T47D (cell line): Measurements from ENCODE around the gene ANKDD1A.

Experiments used
- DNase-seq, 2 experiments: peaks; one replicate each; pipeline versions ENCODE4 v3.0.0 to v3.0.0-alpha.2; 2011 to 2012; ENCODE audit warnings: low read depth in 1 of 2, low spot score in 1 of 2
- JUND ChIP-seq: IDR thresholded peaks from 2 replicates; pipeline ENCODE4 v1.6.1; 2012; ENCODE audit warnings: low read depth
- in situ Hi-C: cut with HindIII; loops from 2 replicates; pipeline ENCODE4 v1.10.0; 2016; ENCODE audit warnings: low sequenced_read_pairs, low pct_unique_long_range_greater_than_20kb

Gene ANKDD1A

GRCh38 chr15:64997745-64998375 is 86.2 kb downstream of the ANKDD1A start:
- no peak for TF ChIP-seq JUND
- DNase-seq, result no peak
- in situ Hi-C loops, result no loop called here

GRCh38 chr15:65004993-65005392 is 93.3 kb downstream of the ANKDD1A start:
- DNase-seq, result no peak
- in situ Hi-C loops, result no loop called here
- no peak for TF ChIP-seq JUND

- no peak for DNase-seq
- TF ChIP-seq JUND, result no peak
- in situ Hi-C loops, result no loop called here
Observed at GRCh38 chr15:65006876-65007275, 95.2 kb downstream of the ANKDD1A start.
